ENCODE data around the gene ZNF469.

GRCh38 chr16:88430524-88431446, 48.0 kb downstream of the ZNF469 start:
- TF ChIP-seq CTCF (IDR thresholded peaks at IDR 0.05) (no peak), POLR2A (IDR thresholded peaks at IDR 0.05) (no peak)

Data from Peyer's patch (tissue), 4 donors.